Chondrocyte (in vitro differentiated cells): ENCODE results near the gene PAPOLA. TPM values are rescaled to one million over a fixed set of nuclear protein-coding genes. Genes with fewer than 3 reads are reported as not detected.

Experiments used
- DNase-seq: peaks from one replicate; pipeline ENCODE4 v3.0.0; 2021; ENCODE audit warnings: mixed read lengths, low spot score
- H3K27ac Mint-ChIP-seq: one replicate; pipeline ENCODE4 v1.8.0; 2021; ENCODE audit warnings: mild to moderate bottlenecking, moderate library complexity, mixed read lengths; ENCODE audit not compliant: unreplicated experiment
- H3K27me3 Mint-ChIP-seq: 2 replicates; pipeline ENCODE4 v1.8.0; 2021; ENCODE audit warnings: low read depth, mixed read lengths
- H3K36me3 Mint-ChIP-seq: 2 replicates; pipeline ENCODE4 v1.8.0; 2021; ENCODE audit warnings: low read depth, mixed read lengths
- H3K4me1 Mint-ChIP-seq: 2 replicates; pipeline ENCODE4 v1.8.0; 2021; ENCODE audit warnings: low read depth, mild to moderate bottlenecking, mixed read lengths
- H3K4me3 Mint-ChIP-seq: one replicate; pipeline ENCODE4 v1.8.0; 2021; ENCODE audit warnings: mild to moderate bottlenecking, moderate library complexity, mixed read lengths; ENCODE audit not compliant: unreplicated experiment
- H3K9me3 Mint-ChIP-seq: 2 replicates; pipeline ENCODE4 v1.8.0; 2021; ENCODE audit warnings: low read depth, mixed read lengths
- CTCF ChIP-seq: fragments of 200-600 bp; sonication (generic); IDR thresholded peaks from 2 replicates; pipeline ENCODE4 v1.5.0; 2021; ENCODE audit warnings: antibody characterized with exemption, mild to moderate bottlenecking, moderate library complexity
- total RNA-seq: library from RNA; stranded (reverse); gene quantifications from 3 replicates; pipeline ENCODE4 v1.2.1, GENCODE V29; 2021

The PAPOLA gene
- total RNA-seq, 1 donor from 2014 or later, result 114 TPM

GRCh38 chr14:96536807-96537206 is 34.6 kb downstream of the PAPOLA start:
- Mint-ChIP-seq H3K4me3 (no peak overlapping the region), H3K4me1 (peaks cover 9% of the 10 kb centered on the region), H3K27me3 (no peaks in the 10 kb centered on the region), H3K27ac (no peak overlapping the region), H3K36me3 (peaks cover 15% of the 10 kb centered on the region), H3K9me3 (no peaks in the 10 kb centered on the region)
- DNase-seq, result no peak
- TF ChIP-seq CTCF, result no peak

GRCh38 chr14:96538097-96538989 is 36.2 kb downstream of the PAPOLA start:
- Mint-ChIP-seq H3K4me1 (peaks cover 9% of the 10 kb centered on the region), H3K27ac (no peak overlapping the region), H3K27me3 (no peaks in the 10 kb centered on the region), H3K4me3 (no peak overlapping the region), H3K36me3 (peaks cover 13% of the 10 kb centered on the region), H3K9me3 (no peaks in the 10 kb centered on the region)
- DNase-seq, result no peak
- TF ChIP-seq CTCF, result no peak

- H3K27ac Mint-ChIP-seq, result no peak overlapping the region
- H3K9me3 Mint-ChIP-seq, result no peaks in the 10 kb centered on the region
- peaks cover 11% of the 10 kb centered on the region for H3K36me3 Mint-ChIP-seq
- peaks cover 9% of the 10 kb centered on the region for H3K4me1 Mint-ChIP-seq
- no peaks in the 10 kb centered on the region for H3K27me3 Mint-ChIP-seq
- TF ChIP-seq CTCF, result no peak
- no peak for DNase-seq
- no peak overlapping the region for H3K4me3 Mint-ChIP-seq
Observed at GRCh38 chr14:96538990-96539317, 36.8 kb downstream of the PAPOLA start.

- Mint-ChIP-seq H3K4me1 (no peaks in the 10 kb centered on the region), H3K36me3 (peaks cover 34% of the 10 kb centered on the region), H3K27me3 (no peaks in the 10 kb centered on the region), H3K4me3 (no peak overlapping the region), H3K27ac (no peak overlapping the region), H3K9me3 (no peaks in the 10 kb centered on the region)
- no peak for TF ChIP-seq CTCF
- DNase-seq, result no peak
Observed at GRCh38 chr14:96554315-96554910, 52.2 kb downstream of the PAPOLA start.

GRCh38 chr14:96559571-96559970 is 57.4 kb downstream of the PAPOLA start:
- no peaks in the 10 kb centered on the region for H3K4me1 Mint-ChIP-seq
- no peak for TF ChIP-seq CTCF
- H3K27ac Mint-ChIP-seq, result no peak overlapping the region
- H3K27me3 Mint-ChIP-seq, result no peaks in the 10 kb centered on the region
- no peaks in the 10 kb centered on the region for H3K9me3 Mint-ChIP-seq
- no peak for DNase-seq
- peaks cover 18% of the 10 kb centered on the region for H3K36me3 Mint-ChIP-seq
- H3K4me3 Mint-ChIP-seq, result no peak overlapping the region
